Common myeloid progenitor, CD34-positive (primary cell): ENCODE results near the gene DHCR7.

Source experiments
- CTCF ChIA-PET: fragments of 350-600 bp; sonication (Branson Sonifier 250); formaldehyde crosslinking; loops from one replicate; lab custom pipeline; 2021; ENCODE audit warnings: antibody characterized with exemption; lab: Charles Lee
- POLR2A ChIA-PET: fragments of 350-600 bp; sonication (Branson Sonifier 250); formaldehyde crosslinking; loops from one replicate; lab custom pipeline; 2021; ENCODE audit warnings: antibody characterized with exemption; lab: Charles Lee
- DNase-seq, 3 donors: peaks; one replicate each; pipeline versions ENCODE4 v3.0.0 to v3.0.0-alpha.2; 2013
- H3K27ac ChIP-seq, 2 experiments: 1 replicate in 1 of 2; 2 replicates in 1 of 2; pipeline ENCODE4 v1.7.0; 2013; ENCODE audit warnings: inconsistent platforms in 2 of 2, low read length in 2 of 2, mild to moderate bottlenecking in 2 of 2, low read depth in 1 of 2, moderate library complexity in 1 of 2; ENCODE audit not compliant: severe bottlenecking in 2 of 2, insufficient read depth in 1 of 2, poor library complexity in 1 of 2
- H3K27me3 ChIP-seq, 5 experiments: replicated peaks in 2 of 5; 1 replicate in 3 of 5; 2 replicates in 2 of 5; pipeline versions ENCODE4 v1.6.1 to v1.7.0; 2013; ENCODE audit warnings: low read length in 4 of 5, mild to moderate bottlenecking in 2 of 5, moderate library complexity in 2 of 5, inconsistent platforms in 1 of 5; ENCODE audit not compliant: insufficient read depth in 5 of 5, control insufficient read depth in 4 of 5
- H3K36me3 ChIP-seq, 4 experiments: 1 replicate in 2 of 4; 2 replicates in 2 of 4; pipeline versions ENCODE4 v1.6.1 to v1.7.0; 2013; ENCODE audit warnings: low read length in 3 of 4, control low read depth in 1 of 4, mild to moderate bottlenecking in 1 of 4; ENCODE audit not compliant: control insufficient read depth in 4 of 4, insufficient read depth in 4 of 4
- H3K4me1 ChIP-seq, 4 experiments: 1 replicate in 3 of 4; 2 replicates in 1 of 4; pipeline versions ENCODE4 v1.6.1 to v1.7.1; 2013; ENCODE audit warnings: low read length in 3 of 4, mild to moderate bottlenecking in 3 of 4, control low read depth in 1 of 4, inconsistent platforms in 1 of 4, moderate library complexity in 1 of 4; ENCODE audit not compliant: control insufficient read depth in 4 of 4, insufficient read depth in 4 of 4; ENCODE audit errors: control extremely low read depth in 1 of 4
- H3K4me3 ChIP-seq, 7 experiments: 1 replicate in 4 of 7; 2 replicates in 3 of 7; pipeline versions ENCODE4 v1.5.1 to v1.7.0; 2013; ENCODE audit warnings: mild to moderate bottlenecking in 7 of 7, low read length in 6 of 7, moderate library complexity in 6 of 7, inconsistent platforms in 2 of 7, low read depth in 2 of 7, control low read depth in 1 of 7; ENCODE audit not compliant: insufficient read depth in 4 of 7, control insufficient read depth in 1 of 7; ENCODE audit errors: extremely low read depth in 1 of 7
- H3K9me3 ChIP-seq, 5 experiments: 1 replicate in 4 of 5; 2 replicates in 1 of 5; pipeline versions ENCODE4 v1.6.1 to v1.7.1; 2013; ENCODE audit warnings: low read length in 4 of 5, mild to moderate bottlenecking in 2 of 5, inconsistent platforms in 1 of 5, low read depth in 1 of 5, moderate library complexity in 1 of 5; ENCODE audit not compliant: control insufficient read depth in 4 of 5, insufficient read depth in 2 of 5; ENCODE audit errors: control extremely low read depth in 1 of 5
- WGBS: methylation state at CpG from one replicate; pipeline ENCODE4 v1.1.5; 2013; ENCODE audit not compliant: insufficient coverage; 5-methylcytosine and 5-hydroxymethylcytosine counted together

Gene DHCR7

DNA sequence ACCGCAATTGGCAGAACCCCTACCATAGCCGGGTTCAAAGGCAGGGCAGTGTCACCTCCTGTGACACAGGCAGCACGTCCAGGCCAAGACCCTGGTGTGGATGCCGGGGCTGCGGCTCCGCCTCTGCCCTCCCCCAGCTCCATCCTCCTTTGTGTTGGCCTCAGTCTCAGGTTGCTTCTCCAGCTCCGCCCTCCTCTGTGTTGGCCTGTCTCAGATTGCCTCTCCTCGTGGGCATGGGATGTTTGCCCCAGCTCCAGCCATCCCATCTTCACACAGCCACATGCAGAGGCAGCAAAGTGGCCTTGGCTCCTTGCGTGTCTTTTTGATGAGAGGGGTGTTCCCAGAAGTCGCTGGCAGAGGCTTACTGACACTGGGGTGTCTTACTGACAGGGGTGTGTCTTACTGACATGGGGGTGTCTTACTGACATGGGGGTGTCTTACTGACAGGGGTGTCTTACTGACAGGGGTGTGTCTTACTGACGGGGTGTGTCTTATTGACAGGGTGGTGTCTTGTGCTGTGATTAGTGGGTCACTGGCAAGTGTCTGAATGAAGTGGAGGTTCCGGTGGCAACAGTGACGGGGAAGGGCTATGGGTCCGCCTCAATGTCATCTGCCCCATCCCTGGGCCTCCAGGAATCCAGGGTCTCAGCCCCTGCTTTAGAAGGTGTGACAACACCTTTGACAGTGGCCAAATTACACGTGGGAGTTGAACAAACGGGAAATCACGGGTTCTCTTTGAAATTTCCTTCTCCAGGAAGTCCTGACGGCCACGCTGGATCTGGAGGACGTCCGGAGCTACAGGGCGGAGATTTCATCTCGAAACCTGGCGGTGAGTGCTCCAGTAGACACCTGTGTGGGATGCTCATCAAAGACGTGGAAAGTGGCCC is 29.7 kb upstream of the DHCR7 start:
- no peak overlapping the region for H3K4me3 ChIP-seq
- H3K9me3 ChIP-seq: no peaks in the 10 kb centered on the region
- ChIA-PET CTCF (no interaction called here), POLR2A (no interaction called here)
- no peaks in the 10 kb centered on the region for H3K4me1 ChIP-seq
- no peak overlapping the region for H3K27ac ChIP-seq
- no peak for DNase-seq
- H3K36me3 ChIP-seq: peaks cover 5 to 93% (median 83%) of the 10 kb centered on the region in 4 experiments
- H3K27me3 ChIP-seq: no peaks in the 10 kb centered on the region
- WGBS: 90% methylated on average over 23 of the region's 25 CpGs

DNA sequence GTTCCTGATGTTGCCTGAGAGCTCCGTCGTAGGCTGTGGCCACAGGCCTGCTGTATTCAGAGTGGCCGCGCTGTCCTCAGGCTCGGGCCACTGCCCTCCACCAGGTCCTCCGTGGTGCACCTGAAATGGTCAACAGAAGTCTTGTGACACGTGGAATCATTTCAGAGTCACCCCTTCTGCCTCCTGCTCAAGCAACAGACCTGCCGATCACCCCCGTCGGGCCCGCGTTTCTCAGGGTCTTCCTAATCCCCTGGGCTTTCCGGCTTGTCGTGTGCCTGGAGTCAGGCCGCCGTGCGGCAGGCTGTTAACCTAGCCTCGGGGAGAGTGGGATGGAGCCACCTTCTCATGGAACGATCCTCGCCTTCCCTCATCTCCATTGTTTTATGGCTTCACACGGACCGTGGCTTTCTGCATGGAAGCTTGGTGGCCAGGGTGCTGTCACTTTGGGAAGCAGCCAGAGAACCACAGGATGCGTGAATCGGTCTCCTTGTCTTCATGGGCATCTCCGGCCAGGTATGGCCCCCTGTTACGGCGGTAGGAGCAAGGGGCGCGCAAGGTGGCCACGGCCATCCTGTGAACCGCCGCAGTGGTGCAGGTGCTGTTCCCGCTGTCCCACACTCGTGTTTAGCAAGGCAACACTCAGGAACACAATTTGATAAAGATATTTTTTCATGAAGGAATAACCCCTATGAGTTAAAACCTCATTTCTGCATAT is 28.9 kb upstream of the DHCR7 start:
- POLR2A ChIA-PET: no interaction called here
- Histone ChIP-seq H3K27me3 (no peaks in the 10 kb centered on the region), H3K27ac (no peak overlapping the region), H3K36me3 (peaks cover 5 to 96% (median 86%) of the 10 kb centered on the region in 4 experiments), H3K4me3 (no peak overlapping the region), H3K9me3 (no peaks in the 10 kb centered on the region), H3K4me1 (no peaks in the 10 kb centered on the region)
- no peak for DNase-seq
- WGBS: 93% methylated on average over 34 of the region's 34 CpGs
- CTCF ChIA-PET: no interaction called here

DNA sequence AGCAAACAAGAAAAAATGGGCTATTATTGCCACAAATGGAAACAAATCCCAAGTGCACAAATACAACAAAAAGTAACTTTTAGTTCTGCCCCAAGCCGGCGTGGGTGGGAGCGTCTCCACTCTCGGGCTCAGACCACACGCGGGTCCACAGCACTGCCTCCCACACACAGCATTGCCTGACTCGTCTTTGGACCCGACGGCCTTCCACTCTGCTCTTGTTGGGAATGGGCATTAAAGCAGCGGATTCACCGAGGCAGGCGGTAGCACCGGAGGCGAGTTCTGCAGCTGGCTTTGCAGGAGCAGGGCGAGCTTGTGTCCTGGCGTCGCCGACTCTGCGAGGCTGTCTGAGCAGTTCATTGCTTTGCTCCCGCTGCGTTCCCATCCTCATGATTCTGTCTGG is 27.8 kb upstream of the DHCR7 start:
- peaks cover 5 to 96% (median 82%) of the 10 kb centered on the region in 4 experiments for H3K36me3 ChIP-seq
- CTCF ChIA-PET: no interaction called here

DNA sequence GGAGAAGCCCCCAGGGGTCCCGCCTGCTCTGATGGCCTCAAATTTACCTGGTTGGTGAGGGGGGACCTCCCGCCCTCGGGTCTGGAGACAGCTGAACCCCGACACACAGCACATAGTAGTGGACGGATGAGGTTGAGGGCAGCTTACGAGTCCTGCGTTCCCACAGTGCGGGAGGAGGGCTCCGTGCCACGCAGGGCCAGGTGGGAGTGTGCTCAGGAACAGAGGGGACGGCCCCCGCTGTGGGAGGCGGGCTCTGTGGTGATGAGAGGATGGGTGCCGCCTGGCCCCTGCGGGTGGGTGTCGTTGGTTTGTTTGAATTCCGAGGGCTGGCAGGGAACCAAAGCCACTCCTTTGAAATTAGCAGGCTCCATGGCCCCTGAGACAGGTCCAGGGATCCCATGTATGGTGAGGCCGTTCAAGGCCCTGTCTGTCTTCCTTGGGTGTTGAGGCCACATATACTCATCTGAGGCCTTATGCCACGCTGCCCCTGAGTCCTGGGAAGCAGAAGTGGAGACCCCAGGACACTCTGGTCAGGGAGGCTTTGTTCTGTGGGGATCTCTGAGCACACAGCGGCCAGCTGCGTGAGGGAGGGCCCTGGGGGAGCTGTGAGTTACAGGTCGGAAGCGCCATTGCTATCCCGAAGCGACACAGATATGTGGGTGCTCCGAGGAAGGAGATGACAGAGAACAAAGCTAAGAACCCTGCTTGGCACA is 26.7 kb upstream of the DHCR7 start:
- ChIA-PET POLR2A (no interaction called here), CTCF (no interaction called here)
- Histone ChIP-seq H3K9me3 (no peaks in the 10 kb centered on the region), H3K4me3 (no peak overlapping the region), H3K27ac (no peak overlapping the region), H3K36me3 (peaks cover 5 to 87% (median 78%) of the 10 kb centered on the region in 4 experiments), H3K27me3 (no peaks in the 10 kb centered on the region), H3K4me1 (no peaks in the 10 kb centered on the region)
- 96% methylated on average over 25 of the region's 26 CpGs for WGBS
- no peak for DNase-seq

More for the DNA sequence above, 27.8 kb upstream of the DHCR7 start:
- DNase-seq: no peak
- Histone ChIP-seq H3K9me3 (no peaks in the 10 kb centered on the region), H3K27me3 (no peaks in the 10 kb centered on the region), H3K4me1 (no peaks in the 10 kb centered on the region), H3K27ac (no peak overlapping the region), H3K4me3 (no peak overlapping the region)
- WGBS: 97% methylated on average over 21 of the region's 21 CpGs
- POLR2A ChIA-PET: no interaction called here

DNA sequence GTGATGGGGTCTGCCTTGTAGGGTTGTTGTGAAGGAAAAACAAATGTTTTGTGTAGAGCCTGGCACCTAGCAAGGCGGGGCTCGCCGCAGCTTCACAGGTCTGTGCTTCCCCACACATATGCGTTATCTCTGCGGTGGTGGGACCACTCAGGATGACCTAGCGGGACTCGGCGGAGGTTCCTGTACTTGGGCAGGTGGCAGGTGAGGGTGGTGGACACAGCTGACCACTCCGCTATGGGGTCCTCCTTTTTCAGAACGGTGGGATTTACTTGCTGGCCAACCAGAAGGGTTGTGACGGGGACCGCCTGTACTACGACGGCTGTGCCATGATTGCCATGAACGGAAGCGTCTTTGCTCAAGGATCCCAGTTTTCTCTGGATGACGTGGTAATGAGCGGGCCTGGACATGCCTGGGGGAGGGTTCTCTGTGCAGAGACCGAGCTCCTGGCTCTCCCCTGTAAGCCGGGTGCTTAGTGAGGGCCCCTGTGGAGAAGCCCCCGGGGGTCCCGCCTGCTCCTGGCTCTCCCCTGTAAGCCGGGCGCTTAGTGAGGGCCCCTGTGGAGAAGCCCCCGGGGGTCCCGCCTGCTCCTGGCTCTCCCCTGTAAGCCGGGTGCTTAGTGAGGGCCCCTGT is 26.1 kb upstream of the DHCR7 start:
- H3K4me3 ChIP-seq: no peak overlapping the region
- no peak for DNase-seq
- H3K27ac ChIP-seq: no peak overlapping the region
- H3K4me1 ChIP-seq: no peaks in the 10 kb centered on the region
- CTCF ChIA-PET: no interaction called here
- H3K27me3 ChIP-seq: no peaks in the 10 kb centered on the region
- peaks cover 5 to 80% (median 72%) of the 10 kb centered on the region in 4 experiments for H3K36me3 ChIP-seq
- POLR2A ChIA-PET: no interaction called here
- 96% methylated on average over 24 of the region's 27 CpGs for WGBS
- peaks cover 0 to 1% (median 0%) of the 10 kb centered on the region in 5 experiments for H3K9me3 ChIP-seq

DNA sequence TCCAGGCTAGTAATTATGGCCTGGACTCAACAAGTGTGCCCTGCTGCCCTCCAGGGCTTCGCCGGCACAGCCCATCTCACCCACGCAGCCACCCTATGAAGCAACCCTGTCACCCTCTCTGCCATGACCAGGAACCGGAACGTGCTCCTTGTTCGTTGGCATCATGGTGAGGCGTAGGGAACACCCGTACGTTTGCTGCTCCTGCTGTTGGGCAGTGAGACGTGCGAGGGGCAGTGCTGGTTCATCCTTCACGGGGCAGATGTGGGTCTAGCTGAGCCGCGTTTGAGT is 25.5 kb upstream of the DHCR7 start:
- peaks cover 5 to 79% (median 67%) of the 10 kb centered on the region in 4 experiments for H3K36me3 ChIP-seq
- CTCF ChIA-PET: no interaction called here
- POLR2A ChIA-PET: no interaction called here

More for the DNA sequence above, 25.5 kb upstream of the DHCR7 start:
- no peaks in the 10 kb centered on the region for H3K27me3 ChIP-seq
- no peak overlapping the region for H3K27ac ChIP-seq
- peaks cover 0 to 4% (median 0%) of the 10 kb centered on the region in 5 experiments for H3K9me3 ChIP-seq
- no peak for DNase-seq
- H3K4me3 ChIP-seq: no peak overlapping the region
- 99% methylated on average over 14 of the region's 14 CpGs for WGBS
- no peaks in the 10 kb centered on the region for H3K4me1 ChIP-seq
